ENCODE measurements around the gene DEK. TPM values are rescaled to one million over a fixed set of nuclear protein-coding genes. Genes with fewer than 3 reads are reported as not detected.
A peak's percentile ranks its signal among the peaks of the same experiment; 100 is the strongest.

DEK gene
- total and polyA plus RNA-seq, 2 of the 13 experiments (the other 11 are each of a cell fraction or from before 2014, with no cell fraction given): 53.2 to 276 TPM

GRCh38 chr6:18264219-18264922, at the start of gene DEK (continued):
- TF ChIP-seq, protein P1, sequence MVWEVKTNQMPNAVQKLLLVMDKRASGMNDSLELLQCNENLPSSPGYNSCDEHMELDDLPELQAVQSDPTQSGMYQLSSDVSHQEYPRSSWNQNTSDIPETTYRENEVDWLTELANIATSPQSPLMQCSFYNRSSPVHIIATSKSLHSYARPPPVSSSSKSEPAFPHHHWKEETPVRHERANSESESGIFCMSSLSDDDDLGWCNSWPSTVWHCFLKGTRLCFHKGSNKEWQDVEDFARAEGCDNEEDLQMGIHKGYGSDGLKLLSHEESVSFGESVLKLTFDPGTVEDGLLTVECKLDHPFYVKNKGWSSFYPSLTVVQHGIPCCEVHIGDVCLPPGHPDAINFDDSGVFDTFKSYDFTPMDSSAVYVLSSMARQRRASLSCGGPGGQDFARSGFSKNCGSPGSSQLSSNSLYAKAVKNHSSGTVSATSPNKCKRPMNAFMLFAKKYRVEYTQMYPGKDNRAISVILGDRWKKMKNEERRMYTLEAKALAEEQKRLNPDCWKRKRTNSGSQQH (CRISPR knock-in tag; IDR thresholded peaks at IDR 0.05; ENCODE audit: low read depth): no peak
- TF ChIP-seq NFRKB (IDR thresholded peaks at IDR 0.05) (no peak), ZNF124 (CRISPR knock-in tag; IDR thresholded peaks at IDR 0.05) (no peak), MATR3 (CRISPR knock-in tag; IDR thresholded peaks at IDR 0.05) (no peak), SRSF4 (IDR thresholded peaks at IDR 0.05; ENCODE audit: low read depth, low read length, poor library complexity, severe bottlenecking) (no peak), ISX (CRISPR knock-in tag; conservative IDR thresholded peaks at IDR 0.05) (no peak), ZNF3 (CRISPR knock-in tag; IDR thresholded peaks at IDR 0.05) (no peak; the same call in 1 of the 2 replicates), ZNF333 (CRISPR knock-in tag; IDR thresholded peaks at IDR 0.05; ENCODE audit: borderline replicate concordance) (0 out of 2 replicates have a peak, but pooled peaks have one; percentile 23), KLF11 (CRISPR knock-in tag; IDR thresholded peaks at IDR 0.05) (no peak), SAP130 (CRISPR knock-in tag; IDR thresholded peaks at IDR 0.05; ENCODE audit: low read depth) (peak; percentile 66; the same call in 1 of the 2 replicates), ZEB1 (IDR thresholded peaks at IDR 0.05; ENCODE audit: insufficient replicate concordance, low read depth) (no peak), ELF4 (CRISPR knock-in tag; IDR thresholded peaks at IDR 0.05; ENCODE audit: borderline replicate concordance) (no peak), ZNF614 (CRISPR knock-in tag; IDR thresholded peaks at IDR 0.05; ENCODE audit: borderline replicate concordance) (peak; percentile 66; the same call in 1 of the 2 replicates), ZNF496 (CRISPR knock-in tag; IDR thresholded peaks at IDR 0.05; ENCODE audit: insufficient replicate concordance) (no peak), ARID4A (CRISPR knock-in tag; IDR thresholded peaks at IDR 0.05; ENCODE audit: borderline replicate concordance) (peak; percentile 85)
- TF ChIP-seq, protein P2, sequence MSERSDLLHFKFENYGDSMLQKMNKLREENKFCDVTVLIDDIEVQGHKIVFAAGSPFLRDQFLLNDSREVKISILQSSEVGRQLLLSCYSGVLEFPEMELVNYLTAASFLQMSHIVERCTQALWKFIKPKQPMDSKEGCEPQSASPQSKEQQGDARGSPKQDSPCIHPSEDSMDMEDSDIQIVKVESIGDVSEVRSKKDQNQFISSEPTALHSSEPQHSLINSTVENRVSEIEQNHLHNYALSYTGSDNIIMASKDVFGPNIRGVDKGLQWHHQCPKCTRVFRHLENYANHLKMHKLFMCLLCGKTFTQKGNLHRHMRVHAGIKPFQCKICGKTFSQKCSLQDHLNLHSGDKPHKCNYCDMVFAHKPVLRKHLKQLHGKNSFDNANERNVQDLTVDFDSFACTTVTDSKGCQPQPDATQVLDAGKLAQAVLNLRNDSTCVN (CRISPR knock-in tag; IDR thresholded peaks at IDR 0.05; ENCODE audit: borderline replicate concordance): no peak
- TF ChIP-seq, protein P3, sequence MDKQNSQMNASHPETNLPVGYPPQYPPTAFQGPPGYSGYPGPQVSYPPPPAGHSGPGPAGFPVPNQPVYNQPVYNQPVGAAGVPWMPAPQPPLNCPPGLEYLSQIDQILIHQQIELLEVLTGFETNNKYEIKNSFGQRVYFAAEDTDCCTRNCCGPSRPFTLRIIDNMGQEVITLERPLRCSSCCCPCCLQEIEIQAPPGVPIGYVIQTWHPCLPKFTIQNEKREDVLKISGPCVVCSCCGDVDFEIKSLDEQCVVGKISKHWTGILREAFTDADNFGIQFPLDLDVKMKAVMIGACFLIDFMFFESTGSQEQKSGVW (CRISPR knock-in tag; IDR thresholded peaks at IDR 0.05; ENCODE audit: borderline replicate concordance): no peak
- TF ChIP-seq, protein P4, sequence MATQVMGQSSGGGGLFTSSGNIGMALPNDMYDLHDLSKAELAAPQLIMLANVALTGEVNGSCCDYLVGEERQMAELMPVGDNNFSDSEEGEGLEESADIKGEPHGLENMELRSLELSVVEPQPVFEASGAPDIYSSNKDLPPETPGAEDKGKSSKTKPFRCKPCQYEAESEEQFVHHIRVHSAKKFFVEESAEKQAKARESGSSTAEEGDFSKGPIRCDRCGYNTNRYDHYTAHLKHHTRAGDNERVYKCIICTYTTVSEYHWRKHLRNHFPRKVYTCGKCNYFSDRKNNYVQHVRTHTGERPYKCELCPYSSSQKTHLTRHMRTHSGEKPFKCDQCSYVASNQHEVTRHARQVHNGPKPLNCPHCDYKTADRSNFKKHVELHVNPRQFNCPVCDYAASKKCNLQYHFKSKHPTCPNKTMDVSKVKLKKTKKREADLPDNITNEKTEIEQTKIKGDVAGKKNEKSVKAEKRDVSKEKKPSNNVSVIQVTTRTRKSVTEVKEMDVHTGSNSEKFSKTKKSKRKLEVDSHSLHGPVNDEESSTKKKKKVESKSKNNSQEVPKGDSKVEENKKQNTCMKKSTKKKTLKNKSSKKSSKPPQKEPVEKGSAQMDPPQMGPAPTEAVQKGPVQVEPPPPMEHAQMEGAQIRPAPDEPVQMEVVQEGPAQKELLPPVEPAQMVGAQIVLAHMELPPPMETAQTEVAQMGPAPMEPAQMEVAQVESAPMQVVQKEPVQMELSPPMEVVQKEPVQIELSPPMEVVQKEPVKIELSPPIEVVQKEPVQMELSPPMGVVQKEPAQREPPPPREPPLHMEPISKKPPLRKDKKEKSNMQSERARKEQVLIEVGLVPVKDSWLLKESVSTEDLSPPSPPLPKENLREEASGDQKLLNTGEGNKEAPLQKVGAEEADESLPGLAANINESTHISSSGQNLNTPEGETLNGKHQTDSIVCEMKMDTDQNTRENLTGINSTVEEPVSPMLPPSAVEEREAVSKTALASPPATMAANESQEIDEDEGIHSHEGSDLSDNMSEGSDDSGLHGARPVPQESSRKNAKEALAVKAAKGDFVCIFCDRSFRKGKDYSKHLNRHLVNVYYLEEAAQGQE (IDR thresholded peaks at IDR 0.05; ENCODE audit: borderline replicate concordance in 1 of 2, low read depth in 1 of 2, low read length in 2 of 2): no peak
